HEK293 (cell line): ENCODE data around the gene IGLON5.

ENCODE experiments used
- CTCF ChIA-PET: fragments of 350-600 bp; formaldehyde crosslinking; extraction: SDS; loops from one replicate; lab custom pipeline; 2021; ENCODE audit warnings: antibody characterized with exemption; lab: Yijun Ruan, JAX
- POLR2A ChIA-PET: fragments of 300-600 bp; formaldehyde crosslinking; extraction: SDS; loops from one replicate; lab custom pipeline; 2020; ENCODE audit warnings: antibody characterized with exemption, inconsistent platforms; lab: Yijun Ruan, JAX
- H3K27ac ChIP-seq: fragments of 200-500 bp; sonication (Bioruptor generic); 2 replicates; pipeline ENCODE4 v1.5.1; 2014; ENCODE audit warnings: low read depth, low read length, control low read depth, inconsistent platforms; ENCODE audit errors: extremely low read depth
- H3K36me3 ChIP-seq, 2 experiments: fragments of 200-500 bp in 1 of 2; sonication (Bioruptor generic) in 1 of 2; 1 replicate in 1 of 2; 2 replicates in 1 of 2; pipeline ENCODE4 v1.5.1; 2014 to 2017; ENCODE audit warnings: inconsistent platforms in 2 of 2, low read length in 2 of 2; ENCODE audit not compliant: control insufficient read depth in 2 of 2, insufficient read depth in 1 of 2
- H3K4me1 ChIP-seq: fragments of 200-500 bp; sonication (Bioruptor generic); 2 replicates; pipeline ENCODE4 v1.5.1; 2014; ENCODE audit warnings: mild to moderate bottlenecking, low read length, inconsistent platforms; ENCODE audit not compliant: control insufficient read depth, insufficient read depth
- H3K4me3 ChIP-seq: 2 replicates; pipeline ENCODE4 v1.5.1; 2011; ENCODE audit warnings: low read depth, mild to moderate bottlenecking, control low read depth, low read length, moderate library complexity
- H3K9me3 ChIP-seq: fragments of 200-500 bp; sonication (Bioruptor generic); 2 replicates; pipeline ENCODE4 v1.5.1; 2014; ENCODE audit warnings: low read depth, low read length, inconsistent platforms; ENCODE audit not compliant: control insufficient read depth, insufficient read depth
- EGR2 ChIP-seq: fragments of 450-650 bp; formaldehyde crosslinking; IDR thresholded peaks from 2 replicates; pipeline ENCODE4 v1.5.1; 2016; ENCODE audit warnings: low read depth, missing biosample characterization, missing genetic modification characterization
- GLIS2 ChIP-seq: fragments of 450-650 bp; formaldehyde crosslinking; IDR thresholded peaks from 2 replicates; pipeline ENCODE4 v1.5.1; 2016; ENCODE audit warnings: missing biosample characterization, missing genetic modification characterization
- KLF10 ChIP-seq: fragments of 450-650 bp; IDR thresholded peaks from 2 replicates; pipeline ENCODE4 v1.5.1; 2018; ENCODE audit warnings: missing biosample characterization, mild to moderate bottlenecking, missing genetic modification characterization
- MEIS1 ChIP-seq: sonication (generic); formaldehyde crosslinking; IDR thresholded peaks from 2 replicates; pipeline ENCODE4 v1.8.1; 2022; ENCODE audit warnings: missing genetic modification reagents, mild to moderate bottlenecking, borderline replicate concordance
- PBX3 ChIP-seq: sonication (generic); formaldehyde crosslinking; IDR thresholded peaks from 2 replicates; pipeline ENCODE4 v1.8.1; 2022; ENCODE audit warnings: mild to moderate bottlenecking, moderate library complexity, missing genetic modification reagents
- SETDB1 ChIP-seq: IDR thresholded peaks from one replicate; pipeline ENCODE4 v1.6.1; 2017; ENCODE audit warnings: mild to moderate bottlenecking, low read length, moderate library complexity, mixed read lengths; ENCODE audit not compliant: insufficient read length
- SP3 ChIP-seq: fragments of 450-650 bp; formaldehyde crosslinking; IDR thresholded peaks from 2 replicates; pipeline ENCODE4 v1.5.1; 2016; ENCODE audit warnings: missing biosample characterization, missing genetic modification characterization
- ZBTB17 ChIP-seq: fragments of 450-650 bp; formaldehyde crosslinking; IDR thresholded peaks from 2 replicates; pipeline ENCODE4 v1.5.1; 2016; ENCODE audit warnings: missing biosample characterization, missing genetic modification characterization
- ZFHX2 ChIP-seq: fragments of 450-650 bp; formaldehyde crosslinking; conservative IDR thresholded peaks from 2 replicates; pipeline ENCODE4 v1.5.1; 2016; ENCODE audit warnings: missing biosample characterization, missing genetic modification characterization
- ZFP3 ChIP-seq: fragments of 450-650 bp; formaldehyde crosslinking; IDR thresholded peaks from 2 replicates; pipeline ENCODE4 v1.5.1; 2016; ENCODE audit warnings: low read depth, missing biosample characterization, missing genetic modification characterization
- ZIC2 ChIP-seq: fragments of 450-650 bp; formaldehyde crosslinking; IDR thresholded peaks from 2 replicates; pipeline ENCODE4 v1.5.1; 2016; ENCODE audit warnings: missing biosample characterization, missing genetic modification characterization
- ZNF132 ChIP-seq: fragments of 450-650 bp; formaldehyde crosslinking; IDR thresholded peaks from 2 replicates; pipeline ENCODE4 v1.5.1; 2017; ENCODE audit warnings: missing biosample characterization, missing genetic modification characterization, borderline replicate concordance
- ZNF239 ChIP-seq: fragments of 450-650 bp; formaldehyde crosslinking; IDR thresholded peaks from 2 replicates; pipeline ENCODE4 v1.5.1; 2016; ENCODE audit warnings: missing biosample characterization, missing genetic modification characterization
- ZNF302 ChIP-seq: fragments of 450-650 bp; formaldehyde crosslinking; IDR thresholded peaks from 2 replicates; pipeline ENCODE4 v1.5.1; 2016; ENCODE audit warnings: missing biosample characterization, missing genetic modification characterization, low read depth
- ZNF426 ChIP-seq: fragments of 450-650 bp; formaldehyde crosslinking; IDR thresholded peaks from 2 replicates; pipeline ENCODE4 v1.5.1; 2017; ENCODE audit warnings: missing biosample characterization, missing genetic modification characterization, mild to moderate bottlenecking, inconsistent platforms, moderate library complexity
- ZNF621 ChIP-seq: fragments of 450-650 bp; formaldehyde crosslinking; IDR thresholded peaks from 2 replicates; pipeline ENCODE4 v1.5.1; 2017; ENCODE audit warnings: missing biosample characterization, missing genetic modification characterization
- ZNF623 ChIP-seq: fragments of 450-650 bp; formaldehyde crosslinking; IDR thresholded peaks from 2 replicates; pipeline ENCODE4 v1.5.1; 2016; ENCODE audit warnings: missing biosample characterization, missing genetic modification characterization
- ZNF660 ChIP-seq: fragments of 450-650 bp; IDR thresholded peaks from 2 replicates; pipeline ENCODE4 v1.5.1; 2018; ENCODE audit warnings: missing biosample characterization, mild to moderate bottlenecking, missing genetic modification characterization
- ZNF747 ChIP-seq: fragments of 450-650 bp; formaldehyde crosslinking; IDR thresholded peaks from 2 replicates; pipeline ENCODE4 v1.5.1; 2016; ENCODE audit warnings: missing biosample characterization, missing genetic modification characterization
- ZNF785 ChIP-seq: fragments of 450-650 bp; formaldehyde crosslinking; IDR thresholded peaks from 2 replicates; pipeline ENCODE4 v1.5.1; 2016; ENCODE audit warnings: missing biosample characterization, missing genetic modification characterization
- TF ChIP-seq, protein P1 (sequence below): fragments of 450-650 bp; formaldehyde crosslinking; IDR thresholded peaks from 2 replicates; pipeline ENCODE4 v1.5.1; 2016; ENCODE audit warnings: missing biosample characterization, missing genetic modification characterization
- TF ChIP-seq, protein P2 (sequence below): fragments of 450-650 bp; IDR thresholded peaks from 2 replicates; pipeline ENCODE4 v1.5.1; 2018; ENCODE audit warnings: missing biosample characterization, mild to moderate bottlenecking, missing genetic modification characterization
- TF ChIP-seq, protein P3 (sequence below): fragments of 450-650 bp; formaldehyde crosslinking; IDR thresholded peaks from 2 replicates; pipeline ENCODE4 v1.5.1; 2016; ENCODE audit warnings: missing biosample characterization, missing genetic modification characterization
- TF ChIP-seq, protein P4 (sequence below): fragments of 450-650 bp; formaldehyde crosslinking; IDR thresholded peaks from 2 replicates; pipeline ENCODE4 v1.5.1; 2016; ENCODE audit warnings: missing biosample characterization, missing genetic modification characterization

Gene IGLON5

DNA sequence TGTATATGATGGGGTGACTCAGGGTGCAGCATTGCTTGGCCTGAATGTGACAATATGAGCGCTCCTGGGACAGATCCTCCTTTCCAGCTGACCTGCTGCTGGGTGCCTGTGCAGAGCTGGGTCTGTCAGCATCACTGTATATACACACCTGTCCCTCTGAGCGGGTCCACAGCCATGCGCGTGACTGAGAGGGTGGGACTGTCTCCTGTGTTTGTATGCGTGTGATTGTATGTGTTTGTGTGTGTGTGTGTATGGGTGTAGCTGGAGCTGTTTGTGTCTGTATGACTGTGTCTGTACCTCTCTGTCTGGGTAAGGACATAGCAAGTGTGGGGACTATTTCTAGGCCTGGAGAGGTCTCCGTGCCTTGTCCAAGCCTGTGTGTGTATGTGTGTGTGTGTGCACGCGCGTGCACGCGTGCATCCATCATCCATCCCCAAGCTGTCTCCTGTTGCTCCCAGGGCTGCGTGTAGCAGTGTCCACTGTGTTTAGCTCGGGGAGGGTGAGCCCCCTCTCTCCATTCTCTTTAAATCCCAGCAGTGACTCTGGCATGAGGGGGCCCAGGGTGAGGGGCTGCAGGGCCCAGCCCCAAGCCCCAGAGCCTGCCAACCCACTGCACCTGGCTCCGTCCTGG lies 8.3 kb downstream of the IGLON5 start (continued):
- TF ChIP-seq, protein P1, sequence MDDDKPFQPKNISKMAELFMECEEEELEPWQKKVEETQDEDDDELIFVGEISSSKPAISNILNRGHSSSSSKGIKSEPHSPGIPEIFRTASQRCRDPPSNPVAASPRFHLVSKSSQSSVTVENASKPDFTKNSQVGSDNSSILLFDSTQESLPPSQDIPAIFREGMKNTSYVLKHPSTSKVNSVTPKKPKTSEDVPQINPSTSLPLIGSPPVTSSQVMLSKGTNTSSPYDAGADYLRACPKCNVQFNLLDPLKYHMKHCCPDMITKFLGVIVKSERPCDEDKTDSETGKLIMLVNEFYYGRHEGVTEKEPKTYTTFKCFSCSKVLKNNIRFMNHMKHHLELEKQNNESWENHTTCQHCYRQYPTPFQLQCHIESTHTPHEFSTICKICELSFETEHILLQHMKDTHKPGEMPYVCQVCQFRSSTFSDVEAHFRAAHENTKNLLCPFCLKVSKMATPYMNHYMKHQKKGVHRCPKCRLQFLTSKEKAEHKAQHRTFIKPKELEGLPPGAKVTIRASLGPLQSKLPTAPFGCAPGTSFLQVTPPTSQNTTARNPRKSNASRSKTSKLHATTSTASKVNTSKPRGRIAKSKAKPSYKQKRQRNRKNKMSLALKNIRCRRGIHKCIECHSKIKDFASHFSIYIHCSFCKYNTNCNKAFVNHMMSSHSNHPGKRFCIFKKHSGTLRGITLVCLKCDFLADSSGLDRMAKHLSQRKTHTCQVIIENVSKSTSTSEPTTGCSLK (tag by site-specific recombination) = no peak
- TF ChIP-seq GLIS2 (tag by site-specific recombination) = no peak
- TF ChIP-seq, protein P2, sequence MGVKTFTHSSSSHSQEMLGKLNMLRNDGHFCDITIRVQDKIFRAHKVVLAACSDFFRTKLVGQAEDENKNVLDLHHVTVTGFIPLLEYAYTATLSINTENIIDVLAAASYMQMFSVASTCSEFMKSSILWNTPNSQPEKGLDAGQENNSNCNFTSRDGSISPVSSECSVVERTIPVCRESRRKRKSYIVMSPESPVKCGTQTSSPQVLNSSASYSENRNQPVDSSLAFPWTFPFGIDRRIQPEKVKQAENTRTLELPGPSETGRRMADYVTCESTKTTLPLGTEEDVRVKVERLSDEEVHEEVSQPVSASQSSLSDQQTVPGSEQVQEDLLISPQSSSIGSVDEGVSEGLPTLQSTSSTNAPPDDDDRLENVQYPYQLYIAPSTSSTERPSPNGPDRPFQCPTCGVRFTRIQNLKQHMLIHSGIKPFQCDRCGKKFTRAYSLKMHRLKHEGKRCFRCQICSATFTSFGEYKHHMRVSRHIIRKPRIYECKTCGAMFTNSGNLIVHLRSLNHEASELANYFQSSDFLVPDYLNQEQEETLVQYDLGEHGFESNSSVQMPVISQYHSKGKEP (tag by site-specific recombination) = no peak
- TF ChIP-seq, protein P3, sequence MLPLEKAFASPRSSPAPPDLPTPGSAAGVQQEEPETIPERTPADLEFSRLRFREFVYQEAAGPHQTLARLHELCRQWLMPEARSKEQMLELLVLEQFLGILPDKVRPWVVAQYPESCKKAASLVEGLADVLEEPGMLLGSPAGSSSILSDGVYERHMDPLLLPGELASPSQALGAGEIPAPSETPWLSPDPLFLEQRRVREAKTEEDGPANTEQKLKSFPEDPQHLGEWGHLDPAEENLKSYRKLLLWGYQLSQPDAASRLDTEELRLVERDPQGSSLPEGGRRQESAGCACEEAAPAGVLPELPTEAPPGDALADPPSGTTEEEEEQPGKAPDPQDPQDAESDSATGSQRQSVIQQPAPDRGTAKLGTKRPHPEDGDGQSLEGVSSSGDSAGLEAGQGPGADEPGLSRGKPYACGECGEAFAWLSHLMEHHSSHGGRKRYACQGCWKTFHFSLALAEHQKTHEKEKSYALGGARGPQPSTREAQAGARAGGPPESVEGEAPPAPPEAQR (tag by site-specific recombination) = no peak
- no peak for TF ChIP-seq ZNF132 (tag by site-specific recombination)
- no peak for TF ChIP-seq ZNF621 (tag by site-specific recombination)
- no peak for TF ChIP-seq ZNF302
- TF ChIP-seq PBX3 (CRISPR knock-in tag) = no peak
- no peak for TF ChIP-seq ZNF239 (tag by site-specific recombination)
- no peak for TF ChIP-seq ZBTB17 (tag by site-specific recombination)
- TF ChIP-seq, all 188 proteins: peak for 0

DNA sequence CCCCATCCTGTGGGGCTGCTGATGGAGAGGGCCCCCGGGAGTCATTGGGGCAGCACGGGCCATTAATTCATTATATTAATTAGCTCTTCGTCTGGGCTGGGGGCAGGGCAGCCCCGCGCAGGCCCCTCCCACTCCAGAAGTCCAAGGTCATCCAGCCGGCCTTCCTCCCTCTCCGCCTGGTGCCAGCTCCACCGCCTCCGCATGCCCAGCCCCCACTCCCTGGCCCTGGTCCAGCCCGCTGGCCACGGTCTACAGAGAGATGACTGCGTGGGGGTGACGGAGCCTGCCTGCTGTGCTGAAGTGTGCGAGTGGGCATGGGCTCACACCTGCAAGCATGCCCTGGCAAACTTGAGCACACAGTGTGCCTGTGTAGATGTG lies 8.8 kb downstream of the IGLON5 start:
- H3K9me3 ChIP-seq = no peaks in the 10 kb centered on the region
- TF ChIP-seq ZFP3 (tag by site-specific recombination) = no peak
- peak; percentile 98 for TF ChIP-seq EGR2
- TF ChIP-seq ZIC2 (tag by site-specific recombination) = peak; percentile 30; the same call in 1 of the 2 replicates
- no peak for TF ChIP-seq ZNF623 (tag by site-specific recombination)
- no peak for TF ChIP-seq ZNF660
- no peak for TF ChIP-seq ZNF426 (tag by site-specific recombination)
- TF ChIP-seq, protein P4, sequence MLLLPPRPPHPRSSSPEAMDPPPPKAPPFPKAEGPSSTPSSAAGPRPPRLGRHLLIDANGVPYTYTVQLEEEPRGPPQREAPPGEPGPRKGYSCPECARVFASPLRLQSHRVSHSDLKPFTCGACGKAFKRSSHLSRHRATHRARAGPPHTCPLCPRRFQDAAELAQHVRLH (tag by site-specific recombination) = no peak
- TF ChIP-seq MEIS1 (CRISPR knock-in tag) = no peak
- no peak for TF ChIP-seq SETDB1
- TF ChIP-seq ZFHX2 (tag by site-specific recombination) = peak; percentile 99
- no peak for TF ChIP-seq ZNF785 (tag by site-specific recombination)
- TF ChIP-seq SP3 (tag by site-specific recombination) = no peak
- no peak for TF ChIP-seq KLF10 (tag by site-specific recombination)
- no peak for TF ChIP-seq ZNF747 (tag by site-specific recombination)
- TF ChIP-seq, all 188 proteins: peak for 3
- H3K27ac ChIP-seq = no peak overlapping the region
- no peaks in the 10 kb centered on the region for H3K36me3 ChIP-seq
- no peaks in the 10 kb centered on the region; the same call in 1 of the 2 replicates for H3K4me1 ChIP-seq
- ChIA-PET POLR2A (interaction anchor here (0.6 kb wide), 1 partner anchor 19 kb away, joined by 3 read pairs; no protein-coding TSS in a partner anchor), CTCF (interaction anchor here (0.9 kb wide), 1 partner anchor 8 kb away, joined by 3 read pairs; no protein-coding TSS in a partner anchor)
- no peak overlapping the region for H3K4me3 ChIP-seq
